ENCODE data around the gene NTNG1.

DNA sequence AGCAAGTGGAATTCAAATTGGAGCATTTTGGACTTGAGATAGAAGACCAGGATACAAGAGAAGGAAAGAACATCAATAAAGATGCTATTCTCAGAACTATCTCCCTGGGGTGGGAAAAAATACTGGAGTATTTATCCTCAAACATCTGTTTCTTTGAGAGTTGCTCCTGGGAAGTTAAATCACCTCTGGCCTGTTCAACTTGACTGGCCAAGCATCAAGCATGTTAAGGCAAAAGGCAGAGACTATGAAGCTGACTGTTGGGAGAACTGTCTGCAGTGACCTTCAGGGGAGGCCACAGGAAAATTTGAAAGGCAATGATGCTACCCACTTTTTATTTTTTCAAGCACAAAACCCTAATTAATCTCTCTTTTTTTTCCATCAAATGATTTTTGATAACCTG is 239.0 kb downstream of the NTNG1 start:
- TF ChIP-seq CTBP1 (IDR thresholded peaks at IDR 0.05; ENCODE audit: borderline replicate concordance) (no peak), ELF4 (IDR thresholded peaks at IDR 0.05) (no peak), ARNT (IDR thresholded peaks at IDR 0.05) (no peak), SUZ12 (IDR thresholded peaks at IDR 0.05) (no peak), BHLHE40 (IDR thresholded peaks at IDR 0.05; ENCODE audit: borderline replicate concordance) (no peak), FOXK2 (IDR thresholded peaks at IDR 0.05) (no peak), FOXA1 (IDR thresholded peaks at IDR 0.05) (no peak)

Measured in HEK293T (cell line).